ENCODE results near the gene SLC38A10.

The SLC38A10 gene

DNA sequence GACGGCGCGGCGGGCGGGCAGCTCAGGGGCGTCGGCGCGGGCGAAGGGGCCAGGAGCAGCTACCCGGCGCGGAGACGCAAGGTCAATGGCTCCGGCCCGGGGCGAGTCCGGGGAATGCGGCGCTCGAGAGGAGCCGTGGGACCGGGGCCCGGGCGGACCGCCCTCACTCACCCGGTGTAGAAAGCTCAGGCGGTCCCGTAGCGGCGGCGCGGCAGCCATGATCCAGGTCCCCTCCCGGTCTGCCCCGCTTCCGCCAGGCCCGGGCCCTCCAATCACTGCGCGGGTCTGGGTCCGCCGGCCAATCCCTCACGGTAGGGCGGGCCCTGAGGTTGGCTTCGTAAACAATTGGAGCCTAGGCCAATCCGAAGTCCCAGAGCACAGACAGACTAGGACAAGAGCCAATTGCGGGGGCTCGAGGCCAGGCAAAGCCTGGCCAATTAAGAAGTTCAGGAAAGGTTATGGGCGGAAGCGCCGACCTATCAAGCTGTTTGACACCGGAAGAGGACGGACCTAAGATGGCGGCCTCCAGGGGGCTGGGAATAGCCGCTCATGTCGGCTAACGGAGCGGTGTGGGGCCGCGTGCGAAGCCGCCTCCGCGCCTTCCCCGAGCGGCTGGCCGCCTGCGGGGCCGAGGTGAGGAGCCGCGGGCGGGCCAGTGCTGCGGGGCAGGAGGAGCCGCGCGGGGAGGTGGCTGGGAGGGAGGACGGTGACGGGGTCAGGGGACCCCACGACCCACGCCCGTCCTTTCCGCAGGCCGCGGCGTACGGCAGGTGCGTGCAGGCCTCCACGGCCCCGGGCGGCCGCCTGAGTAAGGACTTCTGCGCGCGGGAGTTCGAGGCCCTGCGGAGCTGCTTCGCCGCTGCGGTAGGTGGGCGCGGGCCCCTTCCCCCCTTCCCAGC lies 56.0 kb downstream of the SLC38A10 start, which contains the start of the genes NDUFAF8 and TEPSIN:
TSS of gene NDUFAF8 (plus strand) at position 504 of the 899 bp plus-strand sequence. CDS start at position 550, 46 bp downstream.
TSS of gene TEPSIN (minus strand) at position 241 of the 899 bp plus-strand sequence. CDS start at position 219, 22 bp downstream.
- DNase-seq, result peak; percentile 100

DNA sequence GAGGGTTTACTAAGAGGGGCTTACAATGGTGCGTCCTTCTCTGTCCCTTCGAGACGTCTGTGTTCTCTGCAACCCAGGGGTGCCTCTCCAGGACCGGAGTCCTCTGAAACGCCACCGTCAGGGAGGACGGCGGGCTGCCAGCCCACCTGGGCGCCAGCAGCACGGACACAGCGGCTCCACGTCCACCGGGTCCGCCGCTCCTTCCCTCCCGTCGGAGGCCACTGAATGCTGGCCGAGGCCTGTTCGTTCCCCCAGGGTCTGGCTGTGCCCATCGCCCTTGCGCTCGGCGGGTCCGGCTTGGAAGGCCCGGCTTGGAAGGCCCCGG lies 56.7 kb downstream of the SLC38A10 start:
- no peak for DNase-seq

GRCh38 chr17:81237591-81238489 lies 57.3 kb downstream of the SLC38A10 start:
- DNase-seq, result no peak

- DNase-seq, result no peak
Measured at GRCh38 chr17:81236784-81237183, 58.3 kb downstream of the SLC38A10 start.

GRCh38 chr17:81235822-81236740 lies 59.0 kb downstream of the SLC38A10 start:
- no peak for DNase-seq

DNA sequence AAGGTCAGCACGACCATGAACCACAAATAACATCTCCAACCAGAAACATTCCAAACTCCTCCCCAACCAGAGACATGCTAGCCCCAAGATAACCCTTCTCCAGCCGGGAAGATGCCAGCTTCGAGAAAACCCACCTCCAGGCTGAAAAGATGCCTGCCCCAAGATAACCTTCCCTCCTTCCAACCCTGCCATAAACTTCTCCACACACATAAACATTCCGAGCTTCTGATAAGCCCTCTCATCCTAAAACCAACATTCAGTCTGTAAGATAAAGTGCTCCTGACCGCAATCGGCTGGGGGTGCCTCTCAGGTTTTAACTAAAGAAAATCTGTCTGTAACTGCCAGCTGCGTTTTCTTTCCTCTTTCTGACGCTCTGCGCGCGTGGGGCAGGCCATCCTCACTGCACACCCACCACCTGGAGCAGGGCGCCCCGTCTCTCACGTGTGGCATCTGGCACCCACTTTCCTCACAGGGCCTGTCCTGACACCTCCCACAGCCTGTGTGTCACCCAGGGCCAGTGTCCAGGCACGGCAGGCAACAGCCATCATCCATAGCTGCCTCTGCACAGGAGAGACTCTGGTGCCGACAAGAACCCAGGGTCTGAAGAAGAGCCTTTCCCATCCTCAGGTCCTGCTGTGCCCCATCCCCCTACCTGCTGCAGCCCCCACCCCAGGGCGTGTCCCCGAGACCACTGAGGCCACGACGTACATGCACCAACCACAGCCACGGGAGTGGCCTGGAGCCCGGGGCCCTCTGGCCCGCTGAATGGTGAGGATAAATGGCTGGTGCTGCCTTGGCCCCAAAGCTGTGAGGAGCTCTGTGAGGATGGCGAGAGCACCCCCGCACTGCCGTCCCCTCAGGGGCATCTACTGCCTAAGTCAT lies 59.9 kb downstream of the SLC38A10 start:
- no peak for DNase-seq

- no peak for DNase-seq
Measured at GRCh38 chr17:81234506-81234855, 60.6 kb downstream of the SLC38A10 start.

- no peak for DNase-seq
Measured at GRCh38 chr17:81233811-81234505, 61.1 kb downstream of the SLC38A10 start.

DNA sequence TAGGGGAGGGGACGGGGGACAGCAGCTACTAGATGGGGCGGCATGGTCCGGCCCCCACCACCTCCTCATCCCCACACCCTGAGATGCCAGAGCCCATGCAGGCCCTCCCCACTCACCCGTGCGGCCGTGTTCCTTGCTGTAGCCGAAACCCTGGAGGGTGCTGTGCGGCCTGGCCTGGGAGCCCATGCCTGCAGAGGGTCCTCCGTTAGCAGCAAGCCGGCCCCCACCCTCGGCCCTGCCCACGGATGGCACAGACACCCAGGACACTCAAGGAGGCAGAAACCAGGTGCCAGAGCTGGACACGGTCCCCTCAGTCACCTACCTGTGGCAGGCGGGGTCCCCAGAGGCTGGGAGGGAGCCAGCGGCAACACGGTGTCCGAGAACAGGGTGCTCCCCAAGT lies 61.8 kb downstream of the SLC38A10 start:
- no peak for DNase-seq

GRCh38 chr17:81232616-81233241 lies 62.4 kb downstream of the SLC38A10 start:
- no peak for DNase-seq

DNA sequence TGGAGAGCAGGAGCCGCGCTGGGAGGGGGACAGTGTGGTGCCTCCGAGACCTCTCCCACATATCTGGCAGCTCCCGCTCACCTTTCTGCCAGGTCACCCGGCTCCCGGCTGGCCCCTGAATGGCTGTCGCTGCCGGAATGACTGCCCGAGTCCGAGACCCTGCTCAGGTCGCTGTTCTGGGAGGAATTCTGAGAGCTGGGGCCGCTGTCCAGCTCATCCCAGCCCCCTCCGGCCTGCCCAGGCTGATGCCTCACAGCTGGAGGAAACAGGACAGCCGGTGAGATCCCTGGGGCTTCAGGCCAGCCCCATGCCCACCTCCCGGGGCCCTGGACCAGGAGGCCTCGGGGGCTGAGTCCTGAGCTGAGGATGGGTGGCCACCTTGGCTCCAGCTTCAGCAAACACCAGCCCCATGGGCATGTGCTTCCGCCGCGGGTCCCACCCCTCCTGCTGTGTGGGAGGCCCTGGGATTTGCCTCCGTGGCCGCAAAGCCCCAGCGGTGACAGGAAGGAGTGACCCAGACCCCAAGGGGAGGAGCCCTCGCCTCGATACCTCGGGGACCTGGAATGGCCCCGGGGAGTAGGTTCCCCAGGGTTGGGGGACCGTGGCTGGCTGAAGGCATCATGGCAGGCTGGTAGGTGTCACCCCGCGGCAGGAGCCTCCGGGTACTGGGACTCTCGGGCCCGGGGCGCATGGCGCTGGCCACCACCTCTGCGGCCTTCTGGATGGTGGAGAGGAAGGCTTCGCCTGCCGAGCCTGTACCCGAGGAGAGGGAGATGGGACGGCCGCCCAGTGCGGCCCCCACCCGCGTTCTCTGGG lies 63.1 kb downstream of the SLC38A10 start:
- DNase-seq, result no peak

DNA sequence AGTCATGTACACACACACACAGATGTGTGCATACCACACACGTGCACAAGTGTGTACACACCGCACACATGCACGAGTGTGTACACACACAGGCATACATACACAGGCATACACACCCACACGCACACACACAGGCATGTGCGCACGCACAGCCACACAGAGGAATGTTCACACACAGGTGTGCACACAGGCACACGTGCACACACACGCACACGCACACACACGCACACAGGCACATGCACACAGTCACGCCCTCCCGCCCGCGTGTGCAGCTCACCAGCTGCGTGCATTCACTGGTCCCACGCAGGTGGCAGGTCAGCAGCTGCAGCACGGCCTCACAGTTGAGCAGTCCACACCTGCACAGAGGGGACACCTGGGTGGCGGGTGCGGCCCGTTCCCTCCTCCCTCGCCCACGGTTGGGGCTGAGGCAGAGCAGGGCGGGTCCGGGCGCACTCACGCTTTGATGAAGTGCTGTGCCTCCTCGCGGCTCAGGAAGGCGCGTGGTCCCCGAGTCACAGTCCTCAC lies 63.9 kb downstream of the SLC38A10 start:
- no peak for DNase-seq

GRCh38 chr17:81230043-81230820 lies 64.9 kb downstream of the SLC38A10 start:
- peak; percentile 34 for DNase-seq

GRCh38 chr17:81229666-81229920 lies 65.5 kb downstream of the SLC38A10 start:
- DNase-seq, result no peak

GRCh38 chr17:81228834-81229665 lies 66.1 kb downstream of the SLC38A10 start:
- no peak for DNase-seq

- peak; percentile 49 for DNase-seq
Measured at GRCh38 chr17:81228420-81228819, 66.7 kb downstream of the SLC38A10 start.

DNA sequence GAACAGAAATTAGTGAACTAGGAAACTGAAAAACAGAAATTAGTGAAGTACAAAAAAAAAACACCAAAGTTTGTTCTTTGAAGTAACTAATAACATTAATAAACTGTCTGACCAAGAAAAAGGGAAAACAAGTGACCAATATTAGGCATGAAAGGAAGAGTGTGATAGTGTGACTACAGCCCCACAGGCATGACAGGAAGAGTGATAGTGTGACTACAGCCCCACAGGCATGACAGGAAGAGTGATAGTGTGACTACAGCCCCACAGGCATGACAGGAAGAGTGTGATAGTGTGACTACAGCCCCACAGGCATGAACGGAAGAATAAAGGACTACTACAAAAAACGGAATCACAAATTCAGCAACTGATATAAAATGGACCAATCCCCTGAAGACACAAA lies 67.5 kb downstream of the SLC38A10 start:
- DNase-seq, result peak; percentile 49

DNA sequence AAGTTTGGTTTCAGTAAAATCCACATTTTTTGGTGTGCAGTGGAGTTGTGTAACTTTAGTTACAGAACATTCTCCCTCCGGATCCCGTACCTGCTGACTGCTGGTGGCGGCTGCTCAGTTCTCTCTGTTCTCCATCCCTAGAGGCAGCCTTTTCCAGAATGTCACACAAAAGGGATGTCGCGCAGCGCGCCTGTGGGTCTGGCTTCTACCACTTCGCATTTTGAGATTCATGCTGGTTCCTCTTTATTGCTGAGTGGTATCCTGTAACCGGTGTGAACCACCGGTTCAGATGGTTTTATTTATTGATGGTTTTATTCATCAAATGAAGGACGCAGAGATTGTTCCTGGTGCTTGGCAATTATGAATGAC lies 71.4 kb downstream of the SLC38A10 start:
- DNase-seq, result peak; percentile 47

Measured in hematopoietic multipotent progenitor cell treated with erythropoietin and hydrocortisone succinate and interleukin-3 and kit ligand, for 6 days (in vitro differentiated cells).